NT2/D1 (cell line): ENCODE data around the gene INPP5D.

Source experiments
- YY1 ChIP-seq: IDR thresholded peaks from 2 replicates; pipeline ENCODE4 v1.6.1; 2011; ENCODE audit not compliant: insufficient read length, insufficient read depth
- ZNF274 ChIP-seq: IDR thresholded peaks from 2 replicates; pipeline ENCODE4 v1.6.1; 2011; ENCODE audit warnings: mild to moderate bottlenecking, low read depth, low read length

- TF ChIP-seq ZNF274 (no peak), YY1 (no peak)
Observed at GRCh38 chr2:233165543-233165894, 105.4 kb downstream of the INPP5D start.
